NOMO-1 treated with dmso at 0.1 percent for 144 hours (cell line): Measurements from ENCODE around the gene ASTN1.
"Not testable (repeated sequence)": the region's sequence is repeated elsewhere in the genome, so short reads cannot be mapped to it uniquely, and the experiment has no call there.

Source experiments
- DNase-seq: peaks from one replicate; lab custom pipeline; 2025; ENCODE audit not compliant: unreplicated experiment; lab: John Stamatoyannopoulos, UW

The ASTN1 gene

DNA sequence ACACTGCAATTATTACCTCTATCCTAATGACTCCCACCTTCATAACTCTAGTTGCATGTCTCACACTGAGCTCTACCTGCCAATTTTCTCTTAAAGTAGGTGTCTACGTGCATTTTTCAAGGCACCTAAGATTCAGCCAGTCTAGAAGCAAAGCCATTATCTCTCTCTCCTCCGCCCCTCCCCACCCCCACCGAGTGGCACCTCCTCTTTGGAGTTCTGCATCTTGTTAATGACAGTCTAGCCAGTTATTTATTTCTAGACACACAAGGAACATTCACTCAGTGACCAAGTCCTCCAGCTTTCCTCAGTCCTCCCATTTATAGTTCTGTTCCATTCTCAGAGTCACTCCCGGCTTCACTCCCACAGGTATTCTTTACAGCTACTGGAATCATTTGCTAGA is 47.6 kb downstream of the ASTN1 start:
- no peak for DNase-seq

GRCh38 chr1:177106614-177107365 is 57.7 kb downstream of the ASTN1 start:
- DNase-seq = no peak

GRCh38 chr1:177106196-177106595 is 58.3 kb downstream of the ASTN1 start:
- no peak for DNase-seq

GRCh38 chr1:177103005-177103852 is 61.3 kb downstream of the ASTN1 start:
- DNase-seq = no peak

- DNase-seq = no peak
Measured at GRCh38 chr1:177092001-177092400, 72.5 kb downstream of the ASTN1 start.

GRCh38 chr1:177091040-177091439 is 73.5 kb downstream of the ASTN1 start:
- DNase-seq = no peak

DNA sequence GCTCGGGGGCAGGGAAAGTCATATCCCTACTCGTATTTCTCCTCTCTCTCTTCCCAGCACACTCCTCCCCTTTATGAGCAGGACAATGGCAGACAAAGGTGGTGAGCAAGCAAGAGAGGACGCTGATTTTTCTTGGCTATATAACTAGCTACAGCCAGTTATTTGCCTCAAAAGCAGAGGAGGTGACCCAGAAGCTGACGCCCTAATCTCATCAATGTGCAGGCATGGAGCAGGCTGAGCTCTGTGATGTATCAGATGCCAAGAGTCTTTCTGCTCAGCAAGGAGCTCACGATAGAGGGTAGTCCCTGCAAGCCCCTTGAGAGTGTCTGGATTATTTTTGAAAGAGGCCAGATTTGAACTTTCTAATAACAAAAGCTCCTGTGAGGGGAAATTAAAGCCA is 75.5 kb downstream of the ASTN1 start:
- no peak for DNase-seq

DNA sequence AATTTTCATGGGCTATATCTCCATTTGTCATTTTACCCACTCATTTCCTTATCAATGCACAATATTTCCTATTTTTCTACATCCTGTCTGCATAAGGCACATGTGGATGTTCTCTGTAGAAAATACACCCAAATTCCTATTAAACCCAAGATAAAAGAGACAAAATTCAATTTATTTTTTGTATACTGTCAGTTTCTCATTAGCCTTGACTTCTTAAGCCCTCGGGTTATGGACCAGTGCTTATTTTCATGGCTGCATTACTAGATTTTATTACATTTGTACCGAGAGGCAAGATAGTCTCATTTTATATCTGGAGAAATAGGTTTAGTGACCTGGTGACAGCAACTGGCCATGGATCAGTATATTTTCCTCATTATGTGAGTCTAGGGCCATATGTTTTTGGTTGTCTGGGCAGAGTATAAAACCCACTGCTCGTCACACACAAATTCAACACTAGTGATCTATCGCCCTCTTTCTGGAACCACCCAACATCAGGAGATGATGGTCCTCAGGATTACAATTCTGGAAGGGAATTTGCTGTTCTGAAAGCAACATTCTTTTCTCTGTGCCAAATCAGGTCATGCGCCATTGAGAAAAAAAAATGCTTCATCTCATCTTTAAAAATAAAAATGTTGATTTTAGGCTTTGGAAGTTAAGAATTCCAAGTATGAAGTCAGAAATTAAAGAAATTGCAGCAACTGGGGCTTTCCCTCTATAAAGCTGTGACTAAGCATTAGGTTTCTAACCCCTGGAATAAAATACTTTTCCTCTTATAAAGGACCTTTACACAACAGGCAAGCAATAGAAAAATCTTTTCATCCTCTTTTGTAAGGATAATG is 81.4 kb downstream of the ASTN1 start:
- no peak for DNase-seq

DNA sequence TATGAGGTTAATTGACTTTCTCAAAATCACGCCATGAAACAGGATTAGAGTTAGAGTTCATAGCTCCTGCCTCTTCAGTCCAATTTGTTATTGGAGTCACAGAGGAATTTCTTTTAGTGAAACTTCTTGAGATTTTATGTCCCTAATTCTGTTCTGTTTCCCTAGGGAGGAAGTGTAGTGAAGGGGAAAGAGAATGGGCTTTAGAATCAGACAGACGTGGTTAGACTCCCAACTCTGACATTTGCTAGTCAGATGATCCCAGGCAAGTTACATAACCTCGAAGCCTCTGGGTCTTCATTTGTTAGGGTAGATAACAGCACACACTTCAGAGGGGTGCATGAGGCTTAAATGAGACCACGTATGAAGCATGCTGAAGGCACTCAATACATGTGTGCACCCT is 83.9 kb downstream of the ASTN1 start:
- no peak for DNase-seq

DNA sequence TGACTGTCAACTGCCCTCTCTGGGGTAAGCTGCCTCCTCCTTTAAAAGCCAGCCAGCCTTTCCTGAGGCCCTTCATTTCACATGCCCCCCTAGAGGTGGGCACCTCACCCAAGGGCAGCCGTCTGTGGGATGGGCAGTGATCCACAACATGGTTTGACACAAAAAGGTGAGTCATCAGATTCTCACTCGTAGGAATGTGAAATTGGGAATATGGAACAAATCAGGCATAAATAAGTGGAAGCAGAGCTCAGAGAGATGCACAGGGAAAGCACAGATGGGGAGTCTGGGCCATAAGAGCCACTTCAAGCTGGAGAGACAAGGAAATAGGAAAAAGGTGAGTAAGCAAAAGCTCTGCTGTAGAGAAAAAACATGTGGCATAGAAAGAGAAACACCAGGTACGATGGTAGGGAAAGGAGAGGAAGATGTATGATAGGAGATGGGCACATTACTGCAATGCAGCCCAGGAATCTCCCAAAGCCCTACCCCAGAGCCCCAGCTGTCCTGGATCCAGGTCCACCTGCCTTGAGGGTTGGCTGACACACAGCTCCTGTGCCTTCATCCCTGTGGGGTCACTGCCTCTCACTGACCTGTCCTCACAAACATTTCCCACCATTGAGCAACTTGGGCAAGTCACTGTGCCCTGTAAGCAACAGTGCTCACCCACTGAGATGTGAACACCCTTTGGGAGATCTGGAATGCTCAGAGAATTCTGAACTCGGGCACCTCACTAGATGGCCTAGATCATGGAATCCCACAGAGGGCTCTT is 86.6 kb downstream of the ASTN1 start:
- DNase-seq = no peak

DNA sequence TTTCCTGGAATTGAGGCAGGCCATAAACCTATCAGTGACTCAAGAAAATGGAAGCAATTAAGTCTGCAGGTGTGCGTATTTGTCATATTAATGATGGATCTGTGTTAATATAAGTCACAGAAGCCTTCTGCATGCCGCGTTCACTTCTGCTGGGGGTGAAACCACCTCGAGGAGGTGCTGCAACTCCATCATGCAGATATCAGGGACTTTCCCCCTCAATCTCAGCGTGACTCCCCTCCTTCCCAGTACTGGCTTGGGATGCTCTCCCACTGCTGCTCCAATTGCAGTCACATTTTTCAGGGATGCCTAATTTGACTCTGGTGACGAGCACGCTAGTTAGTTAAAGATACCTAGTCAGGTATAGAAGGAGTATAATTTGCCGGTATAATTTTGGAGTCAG is 87.5 kb downstream of the ASTN1 start:
- DNase-seq = no peak

GRCh38 chr1:177074811-177075210 is 89.7 kb downstream of the ASTN1 start:
- DNase-seq = not testable (repeated sequence)

DNA sequence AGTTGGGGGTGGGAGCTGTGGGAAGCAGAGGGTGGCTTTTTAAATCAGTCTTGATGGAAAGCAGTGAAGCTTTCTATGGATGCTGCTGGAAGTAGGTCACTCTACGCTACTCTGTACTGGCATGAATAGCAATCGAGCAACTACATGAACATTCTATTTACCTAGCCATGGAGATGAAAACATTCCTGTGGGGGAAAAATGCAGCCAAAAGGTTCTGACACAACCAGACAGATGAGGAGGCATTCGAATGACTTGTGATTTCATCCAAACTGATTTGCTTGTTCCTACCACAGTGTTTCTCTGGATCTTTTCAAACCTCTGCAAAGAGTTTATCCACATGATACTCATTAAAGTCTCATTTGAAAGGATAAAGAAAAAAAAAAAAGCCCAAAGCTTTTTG is 95.0 kb downstream of the ASTN1 start:
- no peak for DNase-seq

GRCh38 chr1:177067752-177068410 is 96.6 kb downstream of the ASTN1 start:
- no peak for DNase-seq

DNA sequence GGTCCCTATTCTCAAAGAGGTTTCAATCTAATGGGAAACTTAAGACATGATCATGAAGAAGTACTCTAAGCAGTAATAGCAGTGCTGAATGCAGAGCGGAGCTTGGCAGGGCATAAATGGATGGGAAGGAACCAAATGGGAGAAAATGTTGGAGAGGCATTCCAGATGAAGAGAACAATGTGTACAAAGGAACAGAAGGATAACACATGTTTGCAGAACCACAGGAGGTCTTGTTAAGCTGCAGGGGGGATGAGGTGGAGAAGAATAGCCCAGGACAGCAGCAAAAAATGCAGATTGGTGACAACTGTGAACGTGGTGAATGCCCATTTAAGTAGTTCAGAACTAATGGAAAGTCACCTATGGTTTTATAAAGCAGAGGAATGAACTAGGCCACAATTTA is 99.1 kb downstream of the ASTN1 start:
- DNase-seq = no peak

DNA sequence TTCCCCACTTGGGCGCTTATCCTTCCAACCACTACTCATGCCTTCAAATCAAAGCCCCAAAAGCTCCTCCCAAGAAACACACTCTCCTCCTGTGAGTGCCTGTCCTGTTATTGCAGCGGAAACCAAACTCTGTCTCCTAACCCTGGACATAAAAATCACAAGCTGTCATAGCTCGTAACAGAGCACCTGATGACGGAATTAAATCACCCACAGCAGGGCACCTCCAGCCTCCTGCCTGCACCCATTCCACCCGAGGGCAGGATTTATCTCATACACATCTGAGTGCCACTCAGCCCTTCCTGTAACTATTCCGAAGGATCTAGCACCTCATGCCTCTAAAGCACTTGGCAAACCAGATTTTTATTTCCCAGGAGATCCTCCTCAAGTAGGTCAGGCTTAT is 100.9 kb downstream of the ASTN1 start:
- DNase-seq = no peak

DNA sequence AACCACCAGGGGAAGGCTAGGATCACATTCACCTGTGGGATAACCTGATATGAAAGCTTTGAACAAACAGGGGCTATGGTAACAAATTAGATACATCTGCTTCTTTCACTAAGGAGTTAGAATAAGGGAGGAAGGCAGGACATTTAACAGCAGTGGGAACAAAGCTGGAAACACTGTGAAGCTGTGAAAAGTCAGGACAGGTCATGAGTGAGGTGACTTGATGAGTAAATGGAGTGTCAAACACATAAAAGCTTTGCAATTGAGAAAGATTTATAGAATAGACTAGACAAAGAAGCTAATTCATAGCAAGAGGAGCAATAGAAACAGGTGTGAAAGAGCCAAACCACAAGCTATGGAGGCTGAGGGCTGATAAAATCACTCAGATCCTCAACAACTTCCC is 110.0 kb downstream of the ASTN1 start:
- DNase-seq = no peak

GRCh38 chr1:177053648-177054047 is 110.9 kb downstream of the ASTN1 start:
- no peak for DNase-seq

DNA sequence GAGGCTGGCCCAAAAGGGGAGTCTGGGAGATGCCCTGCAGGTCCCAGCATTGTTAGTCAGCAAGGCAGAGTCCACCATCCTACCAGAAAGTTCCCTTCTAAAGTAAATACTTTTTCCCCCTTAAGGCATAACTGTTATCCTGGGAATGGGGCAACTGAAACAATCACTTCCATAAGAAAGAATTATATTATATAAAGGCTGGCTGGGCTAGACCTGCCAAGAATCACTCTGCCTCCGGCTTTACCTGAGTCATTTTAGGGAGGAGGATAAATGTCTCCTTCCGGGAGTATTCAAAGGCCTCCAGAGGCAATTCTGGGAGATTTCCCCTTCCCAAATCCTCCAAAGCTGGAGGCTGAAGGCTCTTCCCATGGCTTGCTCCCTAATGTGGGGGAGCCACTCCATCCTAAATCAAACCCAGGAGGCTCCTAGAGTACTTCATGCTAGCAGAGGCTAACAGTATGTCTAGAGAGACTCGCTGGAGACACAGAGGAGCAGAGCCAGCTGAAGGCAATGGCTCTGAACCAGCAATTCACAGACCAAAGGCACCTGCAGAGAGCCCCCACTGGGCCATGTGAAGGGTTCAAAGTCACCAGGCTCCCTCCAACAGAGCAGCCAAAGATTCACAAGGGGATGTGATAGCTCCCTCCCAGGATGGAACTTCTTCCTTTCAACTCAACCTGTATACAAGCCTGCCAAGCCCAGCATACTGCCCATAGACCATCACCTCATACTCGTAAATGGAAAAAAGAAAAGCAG is 116.0 kb downstream of the ASTN1 start:
- DNase-seq = no peak

GRCh38 chr1:177045151-177045550 is 119.4 kb downstream of the ASTN1 start:
- DNase-seq = no peak
